AG08395 (cell line): Measurements from ENCODE around the gene MAN1A1.

Experiments
- DNase-seq: peaks from one replicate; pipeline ENCODE4 v3.0.0; 2012; ENCODE audit warnings: mixed read lengths, low spot score

The MAN1A1 gene

DNA sequence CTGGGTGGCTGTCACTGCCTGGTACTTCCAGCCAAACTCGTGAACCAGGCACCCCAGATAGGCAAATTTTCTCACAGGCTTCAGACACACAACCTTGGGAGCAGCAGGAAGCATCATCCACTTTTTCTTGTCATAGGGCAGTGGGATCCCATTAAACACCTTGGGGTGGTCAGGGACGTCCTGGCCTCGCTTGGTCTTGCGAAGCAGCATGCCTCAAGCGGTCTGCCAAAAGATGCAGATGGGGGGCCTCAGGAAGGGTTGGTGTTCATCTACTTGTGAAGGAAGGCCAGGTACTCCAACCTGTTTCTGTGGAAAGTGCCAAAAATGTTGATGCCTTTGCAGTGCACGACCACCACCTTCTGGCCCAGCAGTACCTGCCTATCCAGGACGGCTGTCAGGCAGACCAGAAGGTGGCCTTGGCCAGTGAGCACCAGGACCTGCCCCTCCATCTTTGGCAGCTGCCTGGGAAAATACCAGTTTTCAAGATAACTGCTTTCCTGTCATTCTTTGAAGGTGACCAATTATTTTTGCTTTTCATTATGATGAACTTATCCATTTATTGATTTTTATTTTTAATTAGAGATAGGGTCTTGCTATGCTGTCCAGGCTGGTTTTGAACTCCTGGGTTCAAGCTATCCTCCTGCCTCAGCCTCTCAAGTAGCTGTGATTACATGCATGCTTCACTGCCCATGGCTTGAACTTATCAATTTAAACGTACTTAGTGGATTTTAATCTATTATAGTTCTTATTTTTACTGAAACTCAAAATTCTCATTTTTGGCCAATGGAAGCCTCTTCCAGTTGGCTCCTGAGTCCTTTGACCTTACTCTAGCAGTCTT, 80.1 kb downstream of the MAN1A1 start:
- no peak for DNase-seq

DNA sequence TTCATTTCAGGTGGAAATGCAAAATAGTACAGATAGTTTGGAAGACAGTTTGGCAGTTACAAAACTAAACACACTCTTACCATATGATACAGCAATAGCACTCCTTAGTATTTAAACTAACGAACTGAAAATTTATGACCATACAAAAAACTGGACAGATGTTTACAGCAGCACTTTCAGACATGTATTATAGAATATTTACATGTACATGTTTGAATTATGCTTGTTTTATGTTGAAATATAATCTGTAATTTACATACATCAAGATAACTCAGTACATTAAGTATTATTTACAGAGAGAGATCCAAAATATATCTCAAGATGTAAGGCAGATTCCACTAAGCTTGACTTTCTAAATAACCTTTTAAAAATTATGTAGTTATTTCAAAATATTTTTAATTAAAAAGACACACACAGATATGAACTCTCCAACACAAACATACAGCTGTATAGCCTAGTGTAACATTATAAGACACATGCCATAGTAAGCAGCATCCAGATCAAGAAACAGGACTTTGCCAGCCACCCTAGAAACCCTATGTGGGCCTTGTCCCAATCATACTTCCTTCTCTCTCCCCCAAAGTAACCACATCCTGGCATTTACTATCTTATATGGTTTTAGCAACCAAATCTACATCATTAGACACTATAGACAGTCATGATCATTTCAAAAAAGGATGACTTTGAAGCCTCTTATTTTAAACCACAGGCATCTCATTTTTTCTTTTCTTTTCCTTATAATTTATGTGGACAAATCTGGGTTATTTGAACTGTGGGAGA, 82.2 kb downstream of the MAN1A1 start:
- DNase-seq = no peak

DNA sequence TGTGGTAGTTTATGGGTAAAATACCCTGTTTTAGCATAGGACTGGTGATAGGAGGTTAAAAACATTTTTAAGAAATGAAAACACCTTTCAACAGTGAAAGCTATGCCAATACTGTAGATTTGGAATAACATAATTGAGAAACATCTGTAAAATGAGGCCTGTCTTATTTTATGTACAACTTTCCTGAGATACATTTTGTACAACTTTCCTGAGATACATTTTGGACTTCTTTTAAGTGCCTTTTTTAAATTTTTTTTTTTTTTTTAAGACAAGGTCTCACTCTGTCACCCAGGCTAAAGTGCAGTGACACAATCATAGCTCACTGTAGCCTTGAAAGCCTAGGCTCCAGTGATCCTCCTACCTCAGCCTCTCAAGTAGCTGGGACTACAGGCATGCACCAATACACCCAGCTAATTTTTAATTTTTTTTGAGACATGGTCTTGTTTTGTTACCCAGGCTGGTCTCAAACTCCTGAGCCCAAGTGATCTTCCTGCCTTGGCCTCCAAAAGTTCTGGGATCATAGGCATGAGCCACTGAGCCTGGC, 84.6 kb downstream of the MAN1A1 start:
- DNase-seq = no peak

DNA sequence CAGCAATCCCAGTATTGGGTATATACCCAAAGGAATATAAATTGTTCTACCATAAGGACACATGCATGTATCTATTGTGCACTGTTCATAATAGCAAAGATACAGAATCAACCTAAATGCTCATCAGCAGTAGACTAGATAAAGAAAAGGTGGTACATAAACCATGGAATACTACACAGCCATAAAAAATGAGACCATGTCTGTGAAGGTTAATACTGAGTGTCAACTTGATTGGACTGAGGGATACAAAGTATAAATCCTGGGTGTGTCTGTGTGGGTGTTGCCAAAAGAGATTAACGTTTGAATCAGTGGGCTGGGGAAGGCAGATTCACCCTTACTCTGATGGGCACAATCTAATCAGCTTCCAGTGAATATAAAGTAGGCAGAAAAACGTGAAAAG, 86.9 kb downstream of the MAN1A1 start:
- DNase-seq = no peak

DNA sequence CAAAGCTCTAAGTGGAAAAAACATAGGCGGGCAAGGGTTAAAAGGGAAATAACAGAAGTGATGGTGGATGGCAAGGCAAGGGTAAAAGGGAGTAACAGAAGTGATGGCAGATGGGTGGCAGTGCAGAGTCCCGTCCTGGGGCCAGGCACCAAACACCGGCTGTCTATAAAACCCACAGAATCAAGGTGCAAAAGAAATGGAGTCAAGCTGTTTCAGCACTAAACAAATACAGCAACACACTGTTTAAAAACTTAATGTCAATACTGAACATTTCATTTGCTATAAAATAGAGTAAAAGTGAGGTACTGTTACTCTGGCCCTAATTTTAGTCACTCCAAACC, 87.6 kb downstream of the MAN1A1 start:
- DNase-seq = no peak

DNA sequence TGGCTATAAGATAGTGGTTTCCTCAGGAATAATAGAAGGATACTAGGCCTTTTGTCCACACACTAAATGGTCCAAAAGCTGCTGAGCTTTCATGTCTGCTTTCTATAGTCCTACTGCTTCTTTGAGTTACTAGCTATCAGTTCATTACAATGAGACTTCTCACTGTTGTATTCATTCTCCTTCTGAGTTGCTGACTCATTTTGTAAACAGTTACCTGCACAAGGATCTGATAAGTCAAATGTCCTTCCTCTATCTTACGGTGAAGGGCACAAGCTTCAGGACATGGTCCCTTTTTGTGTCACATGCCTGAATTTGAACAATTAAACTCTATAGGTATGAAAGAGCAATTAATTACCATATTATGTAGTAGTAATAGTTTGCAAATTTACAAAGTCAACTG, 90.5 kb downstream of the MAN1A1 start:
- DNase-seq = no peak

DNA sequence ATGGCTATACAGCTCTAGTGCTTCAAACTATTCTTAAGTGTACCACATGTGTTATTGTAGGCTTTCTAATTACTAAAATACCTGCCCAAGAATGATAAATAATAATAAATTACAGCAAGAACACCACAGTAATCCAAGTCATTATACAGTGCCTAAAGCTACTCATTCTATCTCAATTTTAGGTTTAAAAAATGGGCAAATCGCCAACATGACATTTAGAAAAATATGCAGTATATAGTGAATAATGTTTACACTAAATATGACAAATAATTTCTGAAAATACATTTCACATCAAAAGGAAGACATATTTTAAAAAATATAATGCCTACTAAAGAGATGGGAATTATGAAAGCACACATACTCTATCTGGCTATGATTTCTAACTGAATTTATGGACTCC, 91.8 kb downstream of the MAN1A1 start:
- no peak for DNase-seq

DNA sequence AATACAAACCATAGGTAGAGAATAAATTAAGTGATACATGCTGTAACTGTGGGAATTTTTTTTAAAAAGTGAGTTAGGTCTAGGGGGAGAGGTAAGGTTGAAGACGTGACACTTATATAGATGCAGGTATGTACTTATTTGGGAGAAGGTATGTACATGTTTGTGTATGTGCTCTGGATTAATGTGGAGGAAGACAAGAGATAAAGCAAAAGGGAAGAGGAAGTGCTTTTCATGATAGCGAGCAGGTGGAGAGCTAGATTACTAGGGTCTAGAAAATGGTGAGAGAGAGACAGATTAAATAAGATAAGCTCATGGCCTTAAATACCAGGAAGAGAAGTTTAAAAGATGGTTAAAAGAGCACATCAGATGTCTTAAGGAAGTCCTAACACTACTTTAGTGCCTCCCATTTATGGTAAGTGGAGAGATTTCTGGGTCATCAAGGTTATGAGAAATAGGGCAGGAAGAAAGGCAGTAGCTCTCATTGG, 92.5 kb downstream of the MAN1A1 start:
- DNase-seq = no peak

DNA sequence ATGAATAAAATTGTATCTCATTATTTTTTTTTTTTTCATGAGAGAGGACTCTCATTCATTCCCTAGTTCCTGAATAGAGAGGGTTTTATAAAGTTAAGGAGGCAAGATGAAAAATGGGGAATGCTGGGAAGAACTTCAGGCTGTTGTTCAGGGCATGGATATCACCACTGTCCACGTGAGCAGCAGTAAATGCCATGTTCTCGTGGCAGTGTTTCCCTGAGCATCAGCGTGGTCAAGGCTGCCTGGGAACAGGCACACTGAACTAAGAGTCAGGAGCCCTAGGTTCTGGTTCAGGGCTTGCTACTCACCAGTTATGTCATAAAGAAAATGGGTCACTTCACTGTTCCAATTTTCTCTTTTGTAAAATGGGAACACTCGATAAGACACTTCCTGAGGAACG, 93.2 kb downstream of the MAN1A1 start:
- no peak for DNase-seq

DNA sequence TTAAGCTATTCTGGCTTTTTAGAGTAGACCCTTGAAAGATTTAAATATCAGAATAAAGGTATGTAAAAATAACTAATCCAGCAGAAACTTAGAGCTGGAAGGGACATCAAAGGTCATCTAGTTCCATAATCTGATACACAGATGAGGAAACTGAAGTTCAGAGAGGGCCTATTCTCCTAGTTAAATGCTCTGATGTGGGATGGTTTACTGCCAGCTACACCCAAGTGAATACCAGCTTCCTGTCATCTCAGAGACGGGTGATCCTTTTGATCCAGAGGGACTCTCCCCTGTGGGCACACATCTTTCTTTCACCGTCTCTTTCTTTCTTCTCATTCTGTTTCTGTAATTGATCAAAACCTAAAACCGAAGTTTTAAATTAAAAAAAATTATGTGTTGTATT, 94.1 kb downstream of the MAN1A1 start:
- DNase-seq = no peak

DNA sequence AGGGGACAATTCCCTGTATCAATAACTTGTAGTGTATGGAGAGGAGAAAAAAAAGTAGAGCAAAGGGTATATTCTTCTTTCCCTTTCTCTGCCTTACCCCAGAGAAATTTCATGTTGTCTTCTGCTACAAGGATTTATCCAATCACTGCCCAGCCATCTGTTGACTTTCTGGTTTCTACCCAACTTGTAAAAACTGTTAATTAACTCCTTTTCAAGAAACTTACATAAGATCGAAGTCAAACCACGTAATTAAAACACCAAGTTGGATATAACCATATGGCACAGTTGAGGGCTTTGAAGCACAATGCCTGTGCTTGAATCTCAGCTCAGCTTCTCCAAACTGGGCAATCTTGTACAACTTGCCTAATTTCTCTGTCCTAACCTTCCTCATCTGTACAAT, 99.5 kb downstream of the MAN1A1 start:
- no peak for DNase-seq

DNA sequence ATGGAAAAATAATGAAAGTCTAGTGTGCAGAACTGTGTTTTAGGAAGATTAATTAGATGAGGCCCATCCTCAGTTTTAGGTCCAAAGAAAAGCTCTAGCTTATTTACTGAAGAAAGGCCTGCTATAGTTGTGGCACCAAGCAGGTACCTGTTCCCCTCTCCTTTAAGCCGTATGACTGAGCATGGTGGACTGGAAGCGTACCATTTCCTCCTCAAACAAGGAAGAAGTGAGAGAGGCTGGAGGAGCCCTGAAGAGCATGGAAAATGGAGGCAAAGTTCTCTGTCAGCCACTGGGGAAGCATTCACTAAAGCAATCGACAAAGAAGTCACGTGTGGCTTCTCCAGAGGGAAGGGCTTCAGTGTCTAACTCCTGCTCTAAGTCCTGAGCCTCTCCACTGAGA, 100.2 kb downstream of the MAN1A1 start:
- no peak for DNase-seq

DNA sequence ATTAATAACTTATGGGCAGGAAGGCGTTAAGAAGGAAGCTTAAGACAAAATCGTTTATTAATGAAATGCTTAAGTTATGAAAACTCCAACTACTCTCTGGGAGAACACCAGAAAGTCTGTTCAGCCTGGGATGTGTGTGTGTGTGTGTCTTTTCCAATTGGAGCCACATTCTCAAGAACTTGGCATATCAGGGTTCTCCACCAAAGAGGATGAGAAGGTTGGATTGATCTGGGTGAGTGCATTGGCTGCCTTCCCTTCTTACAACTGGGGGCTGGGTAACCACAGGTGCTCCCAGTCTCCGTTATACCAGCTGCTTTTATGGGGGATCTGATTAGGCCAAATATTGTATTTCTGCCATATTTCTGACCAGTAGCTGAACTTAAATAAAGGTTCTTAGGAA, 102.1 kb downstream of the MAN1A1 start:
- no peak for DNase-seq

DNA sequence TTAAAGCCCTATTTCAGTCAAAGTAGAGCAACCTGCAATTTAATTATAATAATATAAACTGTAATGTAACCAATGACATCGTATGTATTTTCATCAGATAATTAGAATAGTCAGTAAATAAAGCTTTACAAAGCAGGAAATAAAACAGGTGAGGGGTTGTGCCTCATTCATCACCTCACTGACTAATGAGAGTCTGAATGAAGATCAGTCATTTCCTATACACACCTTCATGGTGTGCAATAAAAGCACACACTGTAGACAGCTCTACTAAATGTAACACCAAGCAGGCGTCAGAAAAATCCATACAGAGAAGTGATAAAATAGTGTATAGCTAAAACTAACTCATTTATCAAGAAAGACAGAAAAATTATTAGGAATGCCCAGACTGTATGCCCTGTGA, 105.9 kb downstream of the MAN1A1 start:
- DNase-seq = no peak

DNA sequence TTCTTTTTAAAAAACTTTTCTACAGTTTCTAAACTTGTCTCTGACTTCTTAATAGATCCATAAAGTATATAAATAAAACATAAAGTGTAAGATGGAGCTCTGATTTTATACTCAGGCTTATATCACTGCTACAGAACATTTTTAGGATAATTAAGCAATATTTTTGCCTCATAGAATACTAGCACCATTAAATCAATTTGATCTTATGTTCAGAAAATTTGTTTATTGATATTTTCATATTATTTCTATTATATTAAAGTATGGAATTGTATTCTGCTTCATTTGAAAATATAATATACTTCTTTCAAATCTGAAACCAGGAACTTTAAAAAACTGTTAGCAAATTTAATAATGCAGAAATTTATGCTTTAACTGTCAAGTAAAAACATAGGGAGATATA, 106.5 kb downstream of the MAN1A1 start:
- DNase-seq = no peak

DNA sequence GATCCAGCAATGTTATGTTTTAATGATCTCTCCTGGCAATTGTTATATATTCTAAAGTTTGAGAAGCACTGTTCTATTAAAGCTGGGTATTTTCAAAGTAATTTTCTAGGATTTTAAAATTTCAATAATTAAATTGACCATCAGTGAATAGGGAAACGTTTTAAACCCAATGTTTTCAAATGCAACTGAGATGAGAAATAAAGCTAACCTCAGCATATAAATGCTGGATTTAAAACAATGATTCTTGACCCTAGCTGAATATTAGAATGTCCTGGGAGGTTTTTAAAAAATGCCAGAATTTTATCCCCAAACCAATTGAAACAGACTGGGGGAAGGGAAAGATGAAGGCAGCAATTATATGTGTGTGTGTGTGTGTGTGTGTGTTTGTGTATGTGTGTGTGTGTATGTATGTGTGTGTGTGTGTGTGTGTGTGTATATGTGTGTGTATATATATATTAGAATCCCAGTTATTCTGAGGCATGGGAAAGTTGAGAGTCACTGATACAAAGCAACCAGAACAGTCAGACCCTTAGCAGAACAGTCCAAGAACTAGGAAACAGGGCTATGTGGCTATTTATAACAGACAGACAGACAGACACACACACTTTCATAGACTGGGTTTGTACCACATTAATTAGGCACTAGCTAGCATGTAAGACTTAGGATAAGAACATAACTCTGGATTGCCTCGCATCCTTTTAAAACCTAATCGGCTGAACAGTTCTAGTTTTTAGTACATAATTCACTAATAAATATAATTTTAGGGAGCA, 107.8 kb downstream of the MAN1A1 start:
- DNase-seq = no peak

DNA sequence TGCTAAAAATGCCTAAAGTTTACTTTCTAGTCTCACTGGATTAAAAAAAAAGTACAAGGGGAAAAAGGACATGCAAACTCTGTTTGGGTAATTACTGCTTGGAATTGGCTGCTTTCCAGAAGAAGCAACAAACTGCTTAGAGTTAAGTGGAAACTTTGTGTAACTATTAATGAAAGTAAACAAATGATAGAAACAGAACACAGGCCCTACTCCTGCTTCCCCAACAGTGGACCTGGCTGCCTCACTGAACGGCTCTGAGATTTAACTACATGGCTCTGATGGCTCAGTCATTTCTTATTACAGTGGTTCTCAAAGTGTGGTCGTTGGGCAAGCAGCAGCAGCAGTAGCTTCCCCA, 108.5 kb downstream of the MAN1A1 start:
- DNase-seq = peak; percentile 6

DNA sequence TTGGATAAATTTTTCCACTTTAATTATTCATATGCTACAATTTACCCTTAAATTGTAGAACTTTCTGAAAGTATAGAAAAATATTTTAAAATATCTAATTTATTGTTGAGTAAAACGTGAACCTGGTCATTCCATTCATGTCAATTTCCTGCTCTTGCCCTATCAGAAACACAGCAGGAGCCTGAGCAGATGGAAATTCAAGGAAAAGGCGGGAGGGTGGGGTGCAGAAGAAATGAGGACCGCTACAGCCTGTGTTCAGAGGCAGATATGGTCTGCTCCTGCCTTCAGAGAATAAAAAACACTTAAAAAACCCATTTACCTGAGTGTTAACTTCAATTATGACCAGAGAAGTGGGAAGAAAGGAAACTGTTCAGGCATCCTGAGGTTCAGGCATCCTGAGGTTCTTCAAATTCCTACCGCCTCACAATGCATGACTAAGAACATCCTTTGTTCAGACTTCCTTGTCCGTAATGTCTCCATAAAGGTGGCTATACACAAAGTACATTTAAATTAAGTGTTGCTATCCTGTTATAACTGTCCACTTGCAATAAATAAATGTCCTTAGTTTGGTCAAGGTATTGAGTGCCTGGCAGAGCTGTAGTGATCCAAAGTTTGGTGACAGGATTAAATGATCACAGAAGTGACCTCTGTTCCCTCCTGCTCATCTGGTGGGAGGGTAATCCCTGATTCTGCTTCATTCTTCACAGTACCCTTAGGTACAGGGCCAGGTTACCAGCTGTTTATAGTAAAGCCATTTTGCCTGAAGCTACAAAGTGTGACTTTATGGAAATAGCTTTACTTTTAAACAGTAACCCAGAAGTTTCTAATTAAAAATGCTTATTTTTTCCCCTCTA, 109.1 kb downstream of the MAN1A1 start:
- DNase-seq = peak; percentile 3

DNA sequence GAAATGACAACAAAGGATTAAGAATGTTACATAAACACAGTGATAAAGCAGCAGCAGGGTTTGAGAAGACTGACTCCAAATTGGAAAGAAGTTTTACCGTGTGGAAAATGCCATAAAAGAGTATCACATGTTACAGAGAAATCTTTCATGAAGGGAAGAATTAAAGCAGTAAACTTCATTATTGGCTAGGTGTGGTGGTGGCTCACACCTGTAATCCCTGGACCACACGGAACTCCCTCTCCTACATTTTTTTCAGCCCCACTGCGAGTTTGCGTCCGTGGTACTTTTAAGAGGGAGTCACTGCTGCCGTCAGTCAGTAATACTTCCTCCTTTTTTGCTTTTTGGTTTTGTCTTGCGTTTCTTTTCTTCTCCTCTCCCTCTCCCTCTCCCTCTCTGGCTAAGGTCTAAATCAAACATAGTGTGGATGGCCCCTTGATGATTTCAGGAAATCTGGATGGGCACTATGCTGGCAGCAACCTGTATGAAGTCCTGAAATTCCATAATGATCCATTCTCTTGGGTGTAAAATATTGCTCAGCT, 112.3 kb downstream of the MAN1A1 start:
- no peak for DNase-seq

DNA sequence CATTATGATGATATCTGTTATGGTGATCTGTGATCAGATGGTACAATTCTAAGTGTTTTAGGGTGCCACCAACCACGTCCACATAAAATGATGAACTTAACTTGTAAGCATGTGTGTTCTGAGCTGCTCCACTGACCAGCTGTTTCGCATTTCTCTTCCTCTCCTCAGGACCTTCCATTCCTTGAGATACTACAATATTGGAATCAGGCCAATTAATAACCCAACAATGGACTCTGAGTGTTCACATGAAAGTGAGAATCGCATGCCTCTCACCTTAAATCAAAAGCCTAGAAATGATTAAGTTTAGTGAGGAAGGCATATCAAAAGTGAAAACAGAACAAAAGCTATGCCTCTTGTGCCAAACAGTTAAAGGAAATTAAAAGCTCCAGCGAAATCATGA, 114.6 kb downstream of the MAN1A1 start:
- DNase-seq = no peak

DNA sequence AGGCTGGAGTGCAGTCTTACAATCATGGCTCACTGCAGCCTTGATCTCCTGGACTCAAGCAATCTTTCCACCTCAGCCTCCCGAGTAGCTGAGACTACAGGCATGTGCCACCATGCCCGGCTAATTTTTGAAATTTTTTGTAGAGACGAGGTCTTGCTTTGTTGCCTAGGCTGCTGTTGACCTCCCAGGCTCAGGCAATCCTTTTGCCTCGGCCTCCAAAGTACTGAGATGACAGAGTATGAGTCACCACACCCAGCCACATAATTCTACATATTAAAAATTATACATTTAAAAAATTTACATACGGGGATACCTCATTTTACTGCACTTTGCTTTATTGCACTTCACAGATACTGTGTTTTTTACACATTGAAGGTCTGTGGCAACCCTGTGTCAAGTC, 115.1 kb downstream of the MAN1A1 start:
- no peak for DNase-seq
